Loucy (cell line): ENCODE data around the gene PAFAH1B1.

ENCODE experiments used
- H2AFZ ChIP-seq: fragments of 200-600 bp; sonication (generic); 2 replicates; pipeline ENCODE4 v1.6.0; 2016; ENCODE audit warnings: antibody characterized with exemption, mild to moderate bottlenecking, low read length, moderate library complexity
- H3F3A ChIP-seq: fragments of 200-600 bp; 2 replicates; pipeline ENCODE4 v1.6.0; 2016; ENCODE audit warnings: antibody characterized with exemption, low read depth, mild to moderate bottlenecking
- H3K27me3 ChIP-seq: fragments of 200-600 bp; sonication (generic); 2 replicates; pipeline ENCODE4 v1.6.1; 2014; ENCODE audit warnings: low read length, mild to moderate bottlenecking; ENCODE audit not compliant: insufficient read depth, poor library complexity, severe bottlenecking
- H3K36me3 ChIP-seq: fragments of 200-600 bp; sonication (generic); 2 replicates; pipeline ENCODE4 v1.6.1; 2016; ENCODE audit warnings: low read length; ENCODE audit not compliant: insufficient read depth
- H3K4me1 ChIP-seq: fragments of 200-600 bp; sonication (generic); 2 replicates; pipeline ENCODE4 v1.5.1; 2014; ENCODE audit warnings: low read length, mild to moderate bottlenecking; ENCODE audit not compliant: insufficient read depth, poor library complexity, severe bottlenecking
- H3K4me2 ChIP-seq: fragments of 200-600 bp; sonication (generic); 2 replicates; pipeline ENCODE4 v1.6.0; 2014; ENCODE audit warnings: antibody characterized with exemption, low read length, low read depth, mild to moderate bottlenecking; ENCODE audit not compliant: poor library complexity, severe bottlenecking
- H3K4me3 ChIP-seq: fragments of 200-600 bp; sonication (generic); 2 replicates; pipeline ENCODE4 v1.5.1; 2014; ENCODE audit warnings: low read length, mild to moderate bottlenecking, mixed read lengths; ENCODE audit not compliant: poor library complexity, severe bottlenecking
- H3K79me2 ChIP-seq: fragments of 200-600 bp; sonication (generic); 2 replicates; pipeline ENCODE4 v1.6.1; 2014; ENCODE audit warnings: low read length; ENCODE audit not compliant: insufficient read depth
- H3K9ac ChIP-seq: fragments of 200-600 bp; sonication (generic); 2 replicates; pipeline ENCODE4 v1.6.0; 2014; ENCODE audit warnings: mild to moderate bottlenecking, low read depth, low read length, moderate library complexity; ENCODE audit not compliant: poor library complexity, severe bottlenecking
- H3K9me2 ChIP-seq: fragments of 200-600 bp; sonication (generic); replicated peaks from 2 replicates; pipeline ENCODE4 v1.6.1; 2016; ENCODE audit warnings: low read depth, low read length, mixed read lengths
- H3K9me3 ChIP-seq: fragments of 200-600 bp; sonication (generic); 2 replicates; pipeline ENCODE4 v1.6.1; 2014; ENCODE audit warnings: mild to moderate bottlenecking, antibody characterized with exemption, low read length, low read depth; ENCODE audit not compliant: insufficient read depth
- H4K20me1 ChIP-seq: fragments of 200-600 bp; sonication (generic); 2 replicates; pipeline ENCODE4 v1.6.0; 2014; ENCODE audit warnings: antibody characterized with exemption, low read length, mild to moderate bottlenecking; ENCODE audit not compliant: insufficient read depth, poor library complexity, severe bottlenecking
- CTCF ChIP-seq: fragments of 200-600 bp; sonication (generic); conservative IDR thresholded peaks from 2 replicates; pipeline ENCODE4 v1.5.1; 2014; ENCODE audit warnings: mild to moderate bottlenecking, antibody characterized with exemption, low read length
- EZH2phosphoT487 ChIP-seq: fragments of 200-600 bp; IDR thresholded peaks from 2 replicates; pipeline ENCODE4 v1.6.1; 2018; ENCODE audit warnings: antibody characterized with exemption, mild to moderate bottlenecking, moderate library complexity, borderline replicate concordance

Gene PAFAH1B1

GRCh38 chr17:2602597-2603017 is 9.2 kb downstream of the PAFAH1B1 start:
- Histone ChIP-seq H4K20me1 (peaks cover 96% of the 10 kb centered on the region), H3K27me3 (no peaks in the 10 kb centered on the region), H3K4me2 (no peak overlapping the region), H3K79me2 (peaks cover 100% of the 10 kb centered on the region), H3K9ac (no peak overlapping the region), H3F3A (peaks cover 4% of the 10 kb centered on the region; the same call in 1 of the 2 replicates), H3K4me1 (peaks cover 18% of the 10 kb centered on the region), H2AFZ (no peak overlapping the region), H3K4me3 (no peak overlapping the region), H3K9me2 (no peaks in the 10 kb centered on the region), H3K9me3 (no peaks in the 10 kb centered on the region), H3K36me3 (peaks cover 20% of the 10 kb centered on the region; the same call in 1 of the 2 replicates)
- TF ChIP-seq EZH2phosphoT487 (no peak), CTCF (no peak)

GRCh38 chr17:2608350-2608913 is 15.0 kb downstream of the PAFAH1B1 start:
- no peak overlapping the region for H3K4me3 ChIP-seq
- H3K4me2 ChIP-seq: no peak overlapping the region
- peaks cover 20% of the 10 kb centered on the region; the same call in 1 of the 2 replicates for H3K36me3 ChIP-seq
- no peaks in the 10 kb centered on the region for H3K4me1 ChIP-seq
- H3K9ac ChIP-seq: no peak overlapping the region
- peaks cover 94% of the 10 kb centered on the region for H4K20me1 ChIP-seq
- no peak overlapping the region for H2AFZ ChIP-seq
- H3K9me3 ChIP-seq: no peaks in the 10 kb centered on the region
- H3F3A ChIP-seq: peaks cover 4% of the 10 kb centered on the region; the same call in 1 of the 2 replicates
- TF ChIP-seq CTCF (no peak), EZH2phosphoT487 (no peak)
- no peaks in the 10 kb centered on the region for H3K27me3 ChIP-seq
- H3K79me2 ChIP-seq: peaks cover 100% of the 10 kb centered on the region
- H3K9me2 ChIP-seq: no peaks in the 10 kb centered on the region

- H3K9me3 ChIP-seq: no peaks in the 10 kb centered on the region
- peaks cover 100% of the 10 kb centered on the region for H3K79me2 ChIP-seq
- TF ChIP-seq CTCF: no peak
- no peak for TF ChIP-seq EZH2phosphoT487
- H3K27me3 ChIP-seq: no peaks in the 10 kb centered on the region
- H3K4me3 ChIP-seq: no peak overlapping the region
- no peak overlapping the region for H3K4me2 ChIP-seq
- H3K9me2 ChIP-seq: no peaks in the 10 kb centered on the region
- no peak overlapping the region for H2AFZ ChIP-seq
- no peaks in the 10 kb centered on the region for H3K4me1 ChIP-seq
- peaks cover 96% of the 10 kb centered on the region for H4K20me1 ChIP-seq
- peaks cover 20% of the 10 kb centered on the region; the same call in 1 of the 2 replicates for H3K36me3 ChIP-seq
- H3K9ac ChIP-seq: no peak overlapping the region
- peaks cover 4% of the 10 kb centered on the region; the same call in 1 of the 2 replicates for H3F3A ChIP-seq
Measured at GRCh38 chr17:2609091-2609490, 15.6 kb downstream of the PAFAH1B1 start.
